ENCODE data around the gene KBTBD6.
"Not testable (repeated sequence)": the region's sequence is repeated elsewhere in the genome, so short reads cannot be mapped to it uniquely, and the experiment has no call there.

KBTBD6 gene, protein sequence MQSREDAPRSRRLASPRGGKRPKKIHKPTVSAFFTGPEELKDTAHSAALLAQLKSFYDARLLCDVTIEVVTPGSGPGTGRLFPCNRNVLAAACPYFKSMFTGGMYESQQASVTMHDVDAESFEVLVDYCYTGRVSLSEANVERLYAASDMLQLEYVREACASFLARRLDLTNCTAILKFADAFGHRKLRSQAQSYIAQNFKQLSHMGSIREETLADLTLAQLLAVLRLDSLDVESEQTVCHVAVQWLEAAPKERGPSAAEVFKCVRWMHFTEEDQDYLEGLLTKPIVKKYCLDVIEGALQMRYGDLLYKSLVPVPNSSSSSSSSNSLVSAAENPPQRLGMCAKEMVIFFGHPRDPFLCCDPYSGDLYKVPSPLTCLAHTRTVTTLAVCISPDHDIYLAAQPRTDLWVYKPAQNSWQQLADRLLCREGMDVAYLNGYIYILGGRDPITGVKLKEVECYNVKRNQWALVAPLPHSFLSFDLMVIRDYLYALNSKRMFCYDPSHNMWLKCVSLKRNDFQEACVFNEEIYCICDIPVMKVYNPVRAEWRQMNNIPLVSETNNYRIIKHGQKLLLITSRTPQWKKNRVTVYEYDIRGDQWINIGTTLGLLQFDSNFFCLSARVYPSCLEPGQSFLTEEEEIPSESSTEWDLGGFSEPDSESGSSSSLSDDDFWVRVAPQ

GRCh38 chr13:41132512-41133152, at the start of gene KBTBD6:
KBTBD6 (minus strand) TSS chr13:41132802; CDS start chr13:41132511, 291 bp downstream.
- DNase-seq (ENCODE audit: low spot score), result peak; percentile 99

DNA sequence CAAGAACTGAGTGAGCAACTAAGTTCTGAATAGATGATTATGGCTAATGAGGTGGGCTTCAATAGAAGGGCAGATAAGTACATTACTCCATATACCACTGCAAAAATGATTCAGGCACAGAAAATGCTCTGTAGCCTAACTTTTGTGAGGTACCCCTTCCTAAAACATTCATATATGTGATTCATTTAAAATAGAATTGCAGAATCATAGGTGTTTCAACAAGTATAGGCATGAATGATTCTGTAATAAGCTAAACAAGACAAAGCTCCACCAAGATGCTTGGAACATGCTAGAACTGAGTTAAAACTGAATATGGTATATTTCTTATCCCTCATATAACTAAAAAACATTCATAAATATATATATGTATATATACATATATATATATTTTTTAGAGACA, 49.6 kb upstream of the KBTBD6 start:
- DNase-seq (ENCODE audit: low spot score), result no peak

DNA sequence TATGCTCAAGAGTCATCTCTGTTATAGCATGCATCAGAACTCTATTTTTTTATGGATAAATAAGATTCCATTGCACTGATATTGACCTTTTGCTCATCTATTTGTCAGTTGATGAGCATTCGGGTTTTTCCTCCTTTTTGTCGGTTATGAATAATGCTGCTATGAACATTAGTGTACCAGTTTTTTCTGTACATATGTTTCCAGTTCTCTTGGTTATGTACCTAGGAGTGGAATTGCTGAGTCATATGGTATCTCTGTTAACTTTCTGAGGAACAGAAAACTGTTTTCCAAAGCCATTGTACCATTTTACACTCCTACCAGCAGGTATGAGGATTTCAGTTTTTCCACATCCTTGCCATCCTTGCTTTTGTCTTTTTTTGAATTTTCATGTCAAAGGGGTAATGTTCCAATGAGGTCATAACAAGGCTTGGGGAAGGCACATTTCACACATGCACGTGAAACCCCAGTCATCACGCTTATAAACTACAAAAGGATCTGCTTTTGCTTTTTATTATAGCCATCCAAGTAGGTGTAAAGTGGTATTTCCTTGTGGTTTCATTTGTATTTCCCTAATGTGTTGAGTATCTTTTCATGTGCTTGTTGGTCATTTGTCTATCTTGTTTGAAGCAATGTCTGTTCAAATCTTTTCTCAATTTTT, 47.1 kb upstream of the KBTBD6 start:
- peak; percentile 14 for DNase-seq (ENCODE audit: low spot score)

DNA sequence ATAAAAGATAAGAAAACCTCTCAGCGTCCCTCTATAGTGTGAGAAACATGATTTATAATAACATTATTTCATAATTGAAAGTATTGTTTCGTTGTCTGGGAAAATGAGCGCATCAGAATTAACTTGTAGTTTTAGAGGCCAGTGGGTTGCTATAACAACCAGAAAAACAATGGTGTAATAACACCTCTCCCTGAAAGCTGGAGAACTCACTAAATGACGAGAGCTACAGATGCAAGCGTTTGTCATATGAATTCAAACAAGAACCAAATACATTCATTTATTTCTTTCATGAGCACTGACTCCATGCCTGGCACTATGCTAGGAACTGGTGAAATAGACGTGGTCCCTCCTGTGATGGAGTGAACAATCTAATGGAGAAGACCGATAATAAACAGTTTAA, 45.4 kb upstream of the KBTBD6 start:
- DNase-seq (ENCODE audit: low spot score), result no peak

DNA sequence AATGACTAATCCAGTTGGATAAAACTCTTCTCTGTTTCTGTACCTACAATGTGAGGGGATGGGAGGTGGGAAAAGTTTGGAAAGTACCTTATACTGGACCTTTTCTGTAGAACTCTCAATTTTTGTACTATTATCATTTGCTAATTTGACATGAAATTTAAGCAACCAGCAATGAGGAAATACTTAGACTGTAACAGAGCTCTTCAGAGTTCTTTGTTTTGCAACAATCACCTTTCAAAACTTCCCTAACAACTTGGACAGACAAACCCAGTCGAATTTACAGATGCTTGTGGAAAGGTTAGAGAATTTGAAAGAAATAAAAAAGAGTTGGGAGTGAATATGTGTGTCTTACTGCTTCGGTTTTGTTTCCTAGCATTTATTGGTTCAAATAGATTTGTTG, 45.0 kb upstream of the KBTBD6 start:
- DNase-seq (ENCODE audit: low spot score), result no peak

GRCh38 chr13:41175576-41175975, 43.0 kb upstream of the KBTBD6 start:
- DNase-seq (ENCODE audit: low spot score), result not testable (repeated sequence)

- DNase-seq (ENCODE audit: low spot score), result no peak
Measured at GRCh38 chr13:41162151-41162550, 29.5 kb upstream of the KBTBD6 start.

GRCh38 chr13:41159174-41159573, 26.6 kb upstream of the KBTBD6 start:
- no peak for DNase-seq (ENCODE audit: low spot score)

DNA sequence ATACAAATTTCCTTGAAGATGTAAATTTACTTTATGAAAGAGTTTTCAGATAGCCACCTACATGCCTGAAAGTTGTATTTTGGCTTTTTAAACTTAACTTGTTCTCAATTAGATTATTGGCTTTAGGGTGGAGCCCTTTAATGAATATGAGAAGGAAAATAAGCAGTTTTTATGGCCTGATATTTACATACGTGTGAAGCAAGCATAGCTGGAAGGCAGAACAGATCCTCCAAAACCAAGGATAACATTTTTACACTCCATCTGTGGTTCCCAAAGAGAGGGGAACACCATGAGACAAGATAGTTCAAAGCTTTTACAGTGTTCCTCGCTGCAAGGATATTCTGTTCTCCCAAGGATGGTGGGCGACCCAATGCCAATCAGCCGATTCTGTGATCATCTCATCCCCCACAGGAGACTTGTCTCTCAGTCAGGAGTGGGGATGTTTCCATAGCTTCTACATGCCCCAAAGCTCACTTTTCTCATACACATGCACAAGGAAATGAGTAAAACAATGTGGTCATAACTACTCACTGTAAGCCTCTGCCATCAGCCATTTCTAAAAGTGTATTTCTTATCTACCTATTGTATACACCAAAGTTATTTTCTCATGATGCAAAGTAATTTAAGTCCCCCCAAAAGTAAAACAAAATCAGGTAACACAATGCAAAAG, 24.6 kb upstream of the KBTBD6 start:
- DNase-seq (ENCODE audit: low spot score), result no peak

GRCh38 chr13:41156620-41157019, 24.0 kb upstream of the KBTBD6 start:
- DNase-seq (ENCODE audit: low spot score), result no peak

DNA sequence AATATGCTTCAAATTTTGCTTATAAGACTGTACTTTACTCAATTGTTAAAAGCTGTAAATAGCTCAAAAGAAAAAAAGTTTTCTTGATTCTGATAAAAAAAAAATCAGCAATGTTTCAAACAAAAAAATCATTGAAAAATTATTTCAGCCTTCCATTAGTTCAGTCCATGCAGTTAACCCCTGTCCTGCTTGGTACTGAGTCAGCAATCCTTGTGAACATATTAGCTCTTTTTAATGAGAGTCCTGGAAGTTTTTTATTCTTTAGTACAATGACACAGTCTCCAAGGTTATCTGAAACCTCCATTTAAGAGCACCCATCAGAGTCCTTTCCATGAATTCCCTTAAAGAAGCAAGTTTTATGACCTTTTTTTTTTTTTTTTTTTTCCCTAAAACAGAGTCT, 21.4 kb upstream of the KBTBD6 start:
- no peak for DNase-seq (ENCODE audit: low spot score)

DNA sequence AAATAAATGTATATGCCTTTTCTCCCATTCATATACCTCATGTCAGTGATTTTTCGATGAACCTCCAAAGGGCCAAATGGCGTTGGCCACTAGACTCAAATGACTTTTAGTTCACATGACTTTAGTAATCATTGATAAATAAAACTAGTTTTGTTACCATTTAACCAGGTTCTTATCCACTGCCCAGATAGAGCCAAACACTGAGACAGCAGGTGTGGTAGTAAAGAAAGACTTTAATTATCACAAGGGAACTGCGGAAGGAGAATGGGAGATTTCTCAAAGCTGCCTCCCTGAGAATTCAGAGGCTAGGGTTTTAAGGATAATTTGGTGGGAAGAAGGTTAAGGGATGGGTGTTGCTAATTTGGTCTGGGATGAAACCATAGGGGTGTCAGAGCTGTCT, 19.4 kb upstream of the KBTBD6 start:
- DNase-seq (ENCODE audit: low spot score), result no peak

GRCh38 chr13:41150058-41150457, 17.5 kb upstream of the KBTBD6 start:
- DNase-seq (ENCODE audit: low spot score), result no peak

DNA sequence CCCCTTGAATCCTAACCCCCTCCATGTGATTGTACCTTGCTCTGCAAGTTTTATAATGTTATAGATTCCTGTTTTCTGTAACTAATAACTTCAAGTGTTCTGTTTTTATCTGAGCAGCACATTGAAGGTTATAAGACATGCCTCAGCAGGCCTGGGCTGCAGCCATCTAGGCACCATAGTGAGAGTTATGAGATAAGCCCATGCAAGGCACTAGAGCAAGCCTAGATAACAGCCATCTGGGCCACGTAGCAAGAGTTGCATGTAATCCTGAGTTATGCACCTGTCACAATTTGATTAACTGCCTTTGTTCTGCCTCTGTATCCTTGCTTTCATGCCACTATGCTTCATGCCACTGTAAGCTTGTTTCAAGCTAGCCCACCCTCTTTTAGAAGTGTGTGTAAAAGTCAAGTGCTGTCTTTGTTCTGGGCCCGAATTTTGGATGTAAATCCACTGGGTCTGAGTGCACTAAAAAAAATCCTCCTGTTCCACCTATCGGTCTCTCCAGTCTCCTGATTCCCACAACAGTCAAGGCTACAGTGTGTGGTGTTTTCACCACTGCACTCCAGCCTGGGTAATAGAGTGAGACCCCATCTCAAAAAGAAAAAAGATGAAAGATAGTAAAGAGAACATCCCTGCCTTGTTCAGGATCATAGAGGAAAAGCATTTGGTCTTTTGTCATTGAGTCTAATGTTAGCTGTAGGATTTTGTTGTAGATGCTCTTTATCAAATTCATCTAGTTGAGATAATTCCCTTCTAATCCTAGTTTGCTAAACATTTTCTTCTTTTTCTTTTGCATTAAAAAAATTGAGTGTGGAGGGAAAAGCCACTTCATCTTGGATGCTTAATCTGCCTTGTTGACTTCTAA, 16.0 kb upstream of the KBTBD6 start:
- no peak for DNase-seq (ENCODE audit: low spot score)

DNA sequence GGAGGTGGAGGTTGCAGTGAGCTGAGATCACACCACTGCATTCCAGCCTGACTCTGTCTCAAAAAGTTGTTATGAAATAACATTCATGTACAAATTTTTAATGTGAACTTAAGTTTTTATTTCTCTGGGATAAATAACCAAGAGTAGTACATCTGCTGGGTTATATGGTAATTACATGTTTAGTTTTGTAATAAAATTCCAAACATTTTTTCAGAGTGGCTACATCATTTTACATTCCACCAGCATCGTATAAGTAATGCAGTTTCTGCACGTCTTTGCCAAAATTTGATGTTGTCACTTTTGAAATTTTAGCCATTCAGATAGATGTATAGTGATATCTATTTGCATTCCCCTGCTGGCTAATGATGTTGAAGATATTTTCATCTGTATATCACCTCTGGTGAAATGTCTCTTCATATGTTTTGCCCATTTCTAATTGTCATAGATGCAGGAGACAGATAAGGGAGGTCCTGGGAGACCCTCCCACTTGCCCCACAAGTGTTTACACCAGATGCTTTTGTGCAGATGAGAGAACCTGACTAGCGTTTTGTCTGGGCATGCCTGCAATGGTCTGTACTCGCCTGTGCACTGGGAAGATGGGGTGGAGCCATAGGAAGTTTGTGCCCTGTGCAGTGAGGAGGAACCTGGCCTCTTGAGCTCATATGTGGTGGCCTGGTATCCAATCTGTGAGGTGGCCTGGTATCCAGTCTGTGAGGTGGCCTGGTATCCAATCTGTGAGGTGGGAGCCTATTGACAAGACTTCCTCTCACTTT, 12.7 kb upstream of the KBTBD6 start:
- DNase-seq (ENCODE audit: low spot score), result no peak

GRCh38 chr13:41144576-41144975, 12.0 kb upstream of the KBTBD6 start:
- DNase-seq (ENCODE audit: low spot score), result no peak

DNA sequence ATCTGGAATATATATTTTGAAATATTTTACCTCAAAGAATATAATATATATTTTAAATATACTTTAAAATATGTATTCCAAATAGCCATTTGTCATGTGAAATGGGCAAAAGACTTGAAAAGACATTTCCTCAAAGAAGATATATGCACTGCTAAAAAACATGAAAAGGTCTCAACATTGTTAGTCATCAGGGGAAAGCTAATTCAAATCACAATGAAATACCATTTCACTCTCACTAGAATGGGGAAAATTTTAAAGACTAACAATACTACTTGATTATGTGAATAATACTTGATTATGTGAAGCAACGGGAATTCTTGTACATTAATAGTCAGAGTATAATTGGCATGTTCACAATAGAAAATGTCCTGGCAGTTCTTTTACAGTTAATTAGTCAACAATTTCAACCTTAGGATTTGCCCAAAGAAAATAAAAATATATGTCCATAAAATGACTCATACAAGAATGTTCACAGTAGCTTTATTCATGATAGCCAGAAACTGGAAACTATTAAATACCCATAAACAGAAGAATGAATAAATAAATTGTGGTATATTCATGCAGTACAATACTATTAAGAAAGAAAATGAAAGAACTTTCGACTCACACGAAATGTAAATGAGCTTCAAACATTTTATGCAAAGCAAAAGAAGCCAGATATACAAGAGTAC, 6.8 kb upstream of the KBTBD6 start:
- DNase-seq (ENCODE audit: low spot score), result no peak

GRCh38 chr13:41137951-41138350, 5.3 kb upstream of the KBTBD6 start:
- no peak for DNase-seq (ENCODE audit: low spot score)

DNA sequence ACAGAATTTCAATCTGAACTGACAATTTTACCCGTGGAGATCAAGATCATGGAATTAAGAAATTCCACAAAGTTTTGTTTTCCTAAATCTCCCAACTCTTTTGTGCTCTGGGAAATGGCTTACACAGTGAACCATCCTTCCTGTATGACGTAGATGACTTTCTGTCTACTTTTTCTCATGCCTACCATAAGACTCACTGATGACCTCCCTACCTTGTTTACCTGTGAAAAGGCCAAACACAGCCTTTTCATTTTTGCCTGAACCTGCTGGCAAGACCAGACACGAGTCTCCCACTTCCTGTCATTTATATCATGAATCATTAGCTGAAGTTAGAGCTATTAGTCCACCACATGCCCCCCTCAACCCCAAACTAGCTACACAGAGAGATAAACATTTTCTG, 4.6 kb upstream of the KBTBD6 start:
- DNase-seq (ENCODE audit: low spot score), result no peak
